Panc1 (cell line): ENCODE measurements around the gene CLPTM1. TPM values are rescaled to one million over a fixed set of nuclear protein-coding genes. Genes with fewer than 3 reads are reported as not detected.

Experiments used
- ATAC-seq: fragments of 200-7000 bp; cut with Tn5 transposase; 2 replicates; pipeline ENCODE4 v1.9.1; 2020; ENCODE audit warnings: mild to moderate bottlenecking, moderate library complexity
- BruUV-seq: library from RNA; stranded (reverse); fragments of 400-500 nt; replicated peaks from 2 replicates; lab custom pipeline; 2021; lab: Mats Ljungman, UMichigan
- CTCF ChIA-PET: fragments of 300-600 bp; sonication (Branson Sonifier 250); formaldehyde crosslinking; loops from one replicate; lab custom pipeline; 2022; ENCODE audit warnings: antibody characterized with exemption; lab: Charles Lee
- POLR2A ChIA-PET: fragments of 300-600 bp; sonication (Branson Sonifier 250); formaldehyde crosslinking; loops from one replicate; lab custom pipeline; 2022; ENCODE audit warnings: antibody characterized with exemption; lab: Charles Lee
- DNase-seq: peaks from one replicate; pipeline ENCODE4 v3.0.0-alpha.2; 2010; ENCODE audit warnings: low read depth, low spot score
- H3K27ac ChIP-seq: 2 replicates; pipeline ENCODE4 v1.5.1; 2011; ENCODE audit warnings: mild to moderate bottlenecking, low read length, inconsistent platforms
- H3K27me3 ChIP-seq: fragments of 200-500 bp; sonication (Bioruptor generic); 2 replicates; pipeline ENCODE4 v1.6.0; 2014; ENCODE audit warnings: low read length, inconsistent platforms; ENCODE audit not compliant: control insufficient read depth, insufficient read depth
- H3K36me3 ChIP-seq: fragments of 200-500 bp; sonication (Bioruptor generic); 2 replicates; pipeline ENCODE4 v1.5.1; 2014; ENCODE audit warnings: inconsistent platforms, mild to moderate bottlenecking, low read length, moderate library complexity; ENCODE audit not compliant: control insufficient read depth, insufficient read depth
- H3K4me1 ChIP-seq: 2 replicates; pipeline ENCODE4 v1.5.1; 2011; ENCODE audit warnings: inconsistent platforms, mild to moderate bottlenecking, low read length, moderate library complexity; ENCODE audit not compliant: control insufficient read depth, insufficient read depth
- H3K4me3 ChIP-seq, 2 experiments: 2 replicates each; pipeline ENCODE4 v1.5.1; 2011 to 2012; ENCODE audit warnings: low read depth in 2 of 2, low read length in 2 of 2, mild to moderate bottlenecking in 2 of 2, inconsistent platforms in 1 of 2, moderate library complexity in 1 of 2
- H3K9me3 ChIP-seq: fragments of 200-500 bp; sonication (Bioruptor generic); 2 replicates; pipeline ENCODE4 v1.5.1; 2014; ENCODE audit warnings: low read depth, mild to moderate bottlenecking, inconsistent platforms, low read length, moderate library complexity; ENCODE audit not compliant: control insufficient read depth, insufficient read depth
- POLR2AphosphoS5 ChIP-seq: IDR thresholded peaks from 2 replicates; pipeline ENCODE4 v1.6.1; 2012; ENCODE audit warnings: mild to moderate bottlenecking, low read depth, low read length, moderate library complexity
- SIN3A ChIP-seq: IDR thresholded peaks from 2 replicates; pipeline ENCODE4 v1.6.1; 2012; ENCODE audit warnings: low read depth, mild to moderate bottlenecking, low read length, moderate library complexity, borderline replicate concordance; ENCODE audit not compliant: insufficient read depth
- TCF7L2 ChIP-seq: IDR thresholded peaks from 2 replicates; pipeline ENCODE4 v1.6.1; 2011; ENCODE audit warnings: mild to moderate bottlenecking, low read depth, low read length, inconsistent platforms
- in situ Hi-C: cut with HindIII; loops from 2 replicates; pipeline ENCODE4 v1.10.0; 2016; ENCODE audit warnings: low sequenced_read_pairs, low pct_unique_long_range_greater_than_20kb
- intact Hi-C: fragments of 100-400 bp; cut with micrococcal nuclease; formaldehyde crosslinking; loops from one replicate; pipeline ENCODE4 v1.10.0; 2022; ENCODE audit not compliant: unreplicated experiment
- total RNA-seq: library from RNA; stranded (reverse); gene quantifications from one replicate; pipeline ENCODE4 v1.2.1, GENCODE V29; 2021; ENCODE audit not compliant: unreplicated experiment
- TF ChIP-seq, protein P1 (sequence below), 2 experiments: IDR thresholded peaks; 2 replicates each; pipeline ENCODE4 v1.6.1; 2011 to 2012; ENCODE audit warnings: low read depth in 2 of 2, control low read depth in 1 of 2, low read length in 1 of 2, mild to moderate bottlenecking in 1 of 2, moderate library complexity in 1 of 2; ENCODE audit not compliant: insufficient read depth in 1 of 2
- TF ChIP-seq, protein P2 (sequence below): fragments of 450-650 bp; IDR thresholded peaks from 2 replicates; pipeline ENCODE4 v1.5.1; 2017; ENCODE audit warnings: mild to moderate bottlenecking

The CLPTM1 gene
- total RNA-seq, 1 experiment from 2014 or later = 98.4 TPM

DNA sequence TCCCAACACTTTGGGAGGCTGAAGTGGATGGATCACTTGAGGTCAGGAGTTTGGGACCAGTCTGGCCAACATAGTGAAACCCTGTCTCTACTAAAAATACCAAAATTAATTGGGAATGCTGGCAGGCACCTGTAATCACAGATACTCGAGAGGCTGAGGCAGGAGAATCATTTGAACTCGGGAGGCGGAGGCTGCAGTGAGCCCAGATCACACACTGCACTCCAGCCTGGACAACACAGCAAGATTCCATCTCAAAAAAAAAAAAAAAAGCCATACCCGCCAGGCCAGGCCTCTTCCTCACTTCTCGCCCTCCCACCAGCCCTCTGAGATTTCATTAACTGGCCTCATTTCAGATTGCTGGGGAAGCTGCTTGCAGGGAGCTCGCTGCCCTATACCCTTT lies 38.3 kb downstream of the CLPTM1 start:
- no peaks in the 10 kb centered on the region for H3K4me1 ChIP-seq
- TF ChIP-seq POLR2AphosphoS5 (no peak), SIN3A (no peak), TCF7L2 (no peak)
- TF ChIP-seq, protein P1, sequence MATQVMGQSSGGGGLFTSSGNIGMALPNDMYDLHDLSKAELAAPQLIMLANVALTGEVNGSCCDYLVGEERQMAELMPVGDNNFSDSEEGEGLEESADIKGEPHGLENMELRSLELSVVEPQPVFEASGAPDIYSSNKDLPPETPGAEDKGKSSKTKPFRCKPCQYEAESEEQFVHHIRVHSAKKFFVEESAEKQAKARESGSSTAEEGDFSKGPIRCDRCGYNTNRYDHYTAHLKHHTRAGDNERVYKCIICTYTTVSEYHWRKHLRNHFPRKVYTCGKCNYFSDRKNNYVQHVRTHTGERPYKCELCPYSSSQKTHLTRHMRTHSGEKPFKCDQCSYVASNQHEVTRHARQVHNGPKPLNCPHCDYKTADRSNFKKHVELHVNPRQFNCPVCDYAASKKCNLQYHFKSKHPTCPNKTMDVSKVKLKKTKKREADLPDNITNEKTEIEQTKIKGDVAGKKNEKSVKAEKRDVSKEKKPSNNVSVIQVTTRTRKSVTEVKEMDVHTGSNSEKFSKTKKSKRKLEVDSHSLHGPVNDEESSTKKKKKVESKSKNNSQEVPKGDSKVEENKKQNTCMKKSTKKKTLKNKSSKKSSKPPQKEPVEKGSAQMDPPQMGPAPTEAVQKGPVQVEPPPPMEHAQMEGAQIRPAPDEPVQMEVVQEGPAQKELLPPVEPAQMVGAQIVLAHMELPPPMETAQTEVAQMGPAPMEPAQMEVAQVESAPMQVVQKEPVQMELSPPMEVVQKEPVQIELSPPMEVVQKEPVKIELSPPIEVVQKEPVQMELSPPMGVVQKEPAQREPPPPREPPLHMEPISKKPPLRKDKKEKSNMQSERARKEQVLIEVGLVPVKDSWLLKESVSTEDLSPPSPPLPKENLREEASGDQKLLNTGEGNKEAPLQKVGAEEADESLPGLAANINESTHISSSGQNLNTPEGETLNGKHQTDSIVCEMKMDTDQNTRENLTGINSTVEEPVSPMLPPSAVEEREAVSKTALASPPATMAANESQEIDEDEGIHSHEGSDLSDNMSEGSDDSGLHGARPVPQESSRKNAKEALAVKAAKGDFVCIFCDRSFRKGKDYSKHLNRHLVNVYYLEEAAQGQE (IDR thresholded peaks at IDR 0.05; ENCODE audit: insufficient read depth in 1 of 2, low read depth in 2 of 2, low read length in 1 of 2) = no peak
- TF ChIP-seq, protein P2, sequence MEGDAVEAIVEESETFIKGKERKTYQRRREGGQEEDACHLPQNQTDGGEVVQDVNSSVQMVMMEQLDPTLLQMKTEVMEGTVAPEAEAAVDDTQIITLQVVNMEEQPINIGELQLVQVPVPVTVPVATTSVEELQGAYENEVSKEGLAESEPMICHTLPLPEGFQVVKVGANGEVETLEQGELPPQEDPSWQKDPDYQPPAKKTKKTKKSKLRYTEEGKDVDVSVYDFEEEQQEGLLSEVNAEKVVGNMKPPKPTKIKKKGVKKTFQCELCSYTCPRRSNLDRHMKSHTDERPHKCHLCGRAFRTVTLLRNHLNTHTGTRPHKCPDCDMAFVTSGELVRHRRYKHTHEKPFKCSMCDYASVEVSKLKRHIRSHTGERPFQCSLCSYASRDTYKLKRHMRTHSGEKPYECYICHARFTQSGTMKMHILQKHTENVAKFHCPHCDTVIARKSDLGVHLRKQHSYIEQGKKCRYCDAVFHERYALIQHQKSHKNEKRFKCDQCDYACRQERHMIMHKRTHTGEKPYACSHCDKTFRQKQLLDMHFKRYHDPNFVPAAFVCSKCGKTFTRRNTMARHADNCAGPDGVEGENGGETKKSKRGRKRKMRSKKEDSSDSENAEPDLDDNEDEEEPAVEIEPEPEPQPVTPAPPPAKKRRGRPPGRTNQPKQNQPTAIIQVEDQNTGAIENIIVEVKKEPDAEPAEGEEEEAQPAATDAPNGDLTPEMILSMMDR = no peak
- ChIA-PET CTCF (interaction anchor here (0.7 kb wide), 1 partner anchor 22 kb away, joined by 5 read pairs; no protein-coding TSS in a partner anchor), POLR2A (no interaction called here)
- in situ Hi-C loops = no loop called here
- H3K9me3 ChIP-seq = no peaks in the 10 kb centered on the region
- intact Hi-C loops = no loop called here
- no peaks in the 10 kb centered on the region for H3K36me3 ChIP-seq
- H3K27me3 ChIP-seq = no peaks in the 10 kb centered on the region
- BruUV-seq = no TSS peak
- H3K4me3 ChIP-seq = no peak overlapping the region
- ATAC-seq = no peak
- H3K27ac ChIP-seq = no peak overlapping the region
- DNase-seq = no peak

DNA sequence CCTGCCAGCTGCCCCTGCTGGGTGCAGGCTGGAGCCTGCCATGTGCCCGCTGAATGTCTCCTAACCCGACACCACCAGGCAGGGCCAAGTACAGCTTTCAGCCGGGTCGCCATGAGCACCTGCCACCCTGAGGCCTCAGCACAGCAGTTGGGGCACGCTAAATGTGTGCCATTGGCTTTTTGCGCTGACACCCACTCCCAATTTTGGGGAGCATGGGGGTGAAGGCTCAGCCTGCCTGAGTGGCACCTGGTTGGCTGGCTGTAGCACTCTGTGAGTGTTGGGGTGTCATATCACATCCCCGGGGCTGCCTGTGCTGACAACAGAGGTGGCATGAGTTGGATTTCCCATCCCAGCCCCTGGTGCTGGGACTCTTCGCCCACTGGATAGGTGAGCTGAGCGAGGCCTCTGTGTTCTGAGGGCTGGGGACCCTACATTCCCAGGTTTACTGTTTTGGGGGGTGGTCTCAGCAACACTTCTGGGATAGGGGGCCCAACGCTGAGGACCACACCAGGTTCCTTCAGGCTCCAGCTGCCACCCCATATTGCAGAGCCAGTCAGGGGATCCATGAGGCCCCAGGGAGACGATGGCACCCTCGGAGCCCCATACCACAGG lies 38.9 kb downstream of the CLPTM1 start:
- in situ Hi-C loops = no loop called here
- POLR2A ChIA-PET = no interaction called here

More for the DNA sequence above, 38.9 kb downstream of the CLPTM1 start:
- Histone ChIP-seq H3K4me3 (no peak overlapping the region), H3K36me3 (no peaks in the 10 kb centered on the region), H3K9me3 (no peaks in the 10 kb centered on the region), H3K4me1 (no peaks in the 10 kb centered on the region), H3K27ac (no peak overlapping the region), H3K27me3 (no peaks in the 10 kb centered on the region)
- no peak for DNase-seq
- intact Hi-C loops = no loop called here
- CTCF ChIA-PET = interaction anchor here (0.7 kb wide), 1 partner anchor 21 kb away, joined by 5 read pairs; no protein-coding TSS in a partner anchor
- no TSS peak for BruUV-seq
- no peak for ATAC-seq
- TF ChIP-seq, protein P1 (IDR thresholded peaks at IDR 0.05; ENCODE audit: insufficient read depth in 1 of 2, low read depth in 2 of 2, low read length in 1 of 2) = no peak
- TF ChIP-seq SIN3A (no peak), POLR2AphosphoS5 (no peak; the same call in 1 of the 2 replicates), TCF7L2 (no peak)
- TF ChIP-seq, protein P2 = no peak
